ENCODE data around the gene SLC7A10. TPM values are rescaled to one million over a fixed set of nuclear protein-coding genes. Genes with fewer than 3 reads are reported as not detected.

Gene SLC7A10
- total RNA-seq, 2 donors from 2014 or later: 0.22 TPM; not detected in 1

GRCh38 chr19:33208371-33208895 lies 17.2 kb downstream of the SLC7A10 start:
- ATAC-seq: no peak
- intact Hi-C loops (cut with DNase I, micrococcal nuclease): no loop called here
- DNase-seq: no peak

- intact Hi-C loops (cut with DNase I, micrococcal nuclease): no loop called here
- DNase-seq (no peak), ATAC-seq (no peak)
These were observed 17.7 kb downstream of the SLC7A10 start for GRCh38 chr19:33207903-33208302.

GRCh38 chr19:33207040-33207620 lies 18.5 kb downstream of the SLC7A10 start:
- no peak for DNase-seq
- intact Hi-C loops (cut with DNase I, micrococcal nuclease): no loop called here

GRCh38 chr19:33206261-33207039 lies 19.2 kb downstream of the SLC7A10 start:
- no peak for ATAC-seq
- DNase-seq: no peak
- intact Hi-C loops (cut with DNase I, micrococcal nuclease): no loop called here

More at GRCh38 chr19:33207040-33207620, 18.5 kb downstream of the SLC7A10 start:
- no peak for ATAC-seq

GRCh38 chr19:33205531-33206260 lies 20.0 kb downstream of the SLC7A10 start:
- DNase-seq: no peak
- ATAC-seq: no peak
- intact Hi-C loops (cut with DNase I, micrococcal nuclease): no loop called here

GRCh38 chr19:33205110-33205509 lies 20.5 kb downstream of the SLC7A10 start:
- no peak for ATAC-seq
- no peak for DNase-seq
- intact Hi-C loops (cut with DNase I, micrococcal nuclease): no loop called here

GRCh38 chr19:33204136-33204973 lies 21.3 kb downstream of the SLC7A10 start:
- ATAC-seq (no peak), DNase-seq (no peak)
- intact Hi-C loops (cut with DNase I, micrococcal nuclease): no loop called here

- intact Hi-C loops (cut with DNase I, micrococcal nuclease): no loop called here
- DNase-seq (no peak), ATAC-seq (no peak)
These were observed 22.1 kb downstream of the SLC7A10 start for GRCh38 chr19:33203529-33203928.

GRCh38 chr19:33202546-33203507 lies 22.8 kb downstream of the SLC7A10 start:
- DNase-seq: no peak
- no peak for ATAC-seq
- intact Hi-C loops (cut with DNase I, micrococcal nuclease): no loop called here

GRCh38 chr19:33201886-33202545 lies 23.6 kb downstream of the SLC7A10 start:
- no peak for ATAC-seq
- intact Hi-C loops (cut with DNase I, micrococcal nuclease): no loop called here
- no peak for DNase-seq

GRCh38 chr19:33201473-33201872 lies 24.2 kb downstream of the SLC7A10 start:
- intact Hi-C loops (cut with DNase I, micrococcal nuclease): no loop called here
- DNase-seq (no peak), ATAC-seq (no peak)

- ATAC-seq: no peak
These were observed 26.0 kb downstream of the SLC7A10 start for GRCh38 chr19:33199441-33200265.

GRCh38 chr19:33198169-33198568 lies 27.5 kb downstream of the SLC7A10 start:
- no peak for ATAC-seq

More at GRCh38 chr19:33199441-33200265, 26.0 kb downstream of the SLC7A10 start:
- DNase-seq: no peak
- intact Hi-C loops (cut with DNase I, micrococcal nuclease): no loop called here

GRCh38 chr19:33197591-33198000 lies 28.1 kb downstream of the SLC7A10 start:
- no peak for DNase-seq
- no peak for ATAC-seq
- intact Hi-C loops (cut with DNase I, micrococcal nuclease): no loop called here

More at GRCh38 chr19:33198169-33198568, 27.5 kb downstream of the SLC7A10 start:
- no peak for DNase-seq
- intact Hi-C loops (cut with DNase I, micrococcal nuclease): no loop called here

GRCh38 chr19:33196446-33197193 lies 29.0 kb downstream of the SLC7A10 start:
- intact Hi-C loops (cut with DNase I, micrococcal nuclease): no loop called here
- DNase-seq (no peak), ATAC-seq (no peak)
